Stomach smooth muscle (tissue), 2 donors: ENCODE measurements around the gene OR10R2.

Experiments
- H3K27ac ChIP-seq: one replicate; pipeline ENCODE4 v1.7.0; 2013; ENCODE audit warnings: mild to moderate bottlenecking, low read length, inconsistent platforms
- H3K27me3 ChIP-seq, 2 donors: one replicate each; pipeline ENCODE4 v1.7.0; 2013; ENCODE audit warnings: low read length in 2 of 2; ENCODE audit not compliant: insufficient read depth in 2 of 2, control insufficient read depth in 1 of 2
- H3K36me3 ChIP-seq, 2 donors: one replicate each; pipeline ENCODE4 v1.7.0; 2013; ENCODE audit warnings: low read length in 2 of 2; ENCODE audit not compliant: control insufficient read depth in 2 of 2, insufficient read depth in 2 of 2
- H3K4me1 ChIP-seq: one replicate; pipeline ENCODE4 v1.7.0; 2013; ENCODE audit warnings: low read length; ENCODE audit not compliant: control insufficient read depth, insufficient read depth
- H3K4me3 ChIP-seq, 2 donors: one replicate each; pipeline ENCODE4 v1.7.0; 2013; ENCODE audit warnings: low read length in 2 of 2
- H3K9ac ChIP-seq, 2 donors: one replicate each; pipeline ENCODE4 v1.7.0; 2013; ENCODE audit warnings: low read length in 2 of 2, mild to moderate bottlenecking in 1 of 2
- H3K9me3 ChIP-seq, 2 donors: one replicate each; pipeline ENCODE4 v1.7.0; 2013; ENCODE audit warnings: low read length in 2 of 2; ENCODE audit not compliant: control insufficient read depth in 2 of 2
- donor health status: healthy.
- donor health status: Pancreatic carcinoma.

OR10R2 gene

DNA sequence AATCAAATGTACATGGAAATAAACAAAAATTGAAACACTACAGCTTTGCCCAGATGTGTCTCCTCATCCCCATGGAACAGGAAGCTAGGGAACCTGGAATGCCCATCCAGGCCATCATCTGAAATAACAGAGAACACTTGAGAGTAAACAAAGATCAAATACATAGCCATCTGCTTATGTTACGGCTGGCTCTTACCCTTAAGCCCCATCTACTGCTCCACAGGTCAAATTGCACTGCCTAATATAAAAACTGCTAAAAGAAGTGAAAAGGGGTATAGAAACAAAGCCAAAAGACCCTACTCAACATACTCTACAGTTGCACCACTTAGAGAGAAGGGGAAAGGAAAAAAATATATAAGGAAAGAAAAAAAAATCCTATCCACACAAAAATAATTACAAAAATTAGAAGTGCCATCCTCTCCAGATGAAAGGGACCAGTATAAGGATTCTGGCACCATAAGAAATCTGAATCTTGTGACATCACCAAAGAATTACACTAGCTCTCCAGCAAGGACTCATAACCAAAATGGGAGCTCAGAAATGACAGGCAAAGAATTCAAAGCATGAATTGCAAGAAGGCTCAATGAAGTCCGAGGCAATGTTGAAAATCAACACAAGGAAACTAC, 55.3 kb downstream of the OR10R2 start:
- no peaks in the 10 kb centered on the region for H3K27me3 ChIP-seq
- H3K4me3 ChIP-seq = no peak overlapping the region
- no peaks in the 10 kb centered on the region for H3K9me3 ChIP-seq
- H3K4me1 ChIP-seq = no peaks in the 10 kb centered on the region
- H3K36me3 ChIP-seq = no peaks in the 10 kb centered on the region
- H3K27ac ChIP-seq = no peak overlapping the region
- H3K9ac ChIP-seq = no peak overlapping the region
